HG02852 (cell line): ENCODE data around the gene ZRANB1.
A peak's percentile ranks its signal among the peaks of the same experiment; 100 is the strongest.

ENCODE experiments used
- ATAC-seq: cut with Tn5 transposase; IDR thresholded peaks from one replicate; pipeline ENCODE4 v1.9.1; 2021; ENCODE audit warnings: mild to moderate bottlenecking, moderate library complexity; ENCODE audit not compliant: unreplicated experiment

The ZRANB1 gene

DNA sequence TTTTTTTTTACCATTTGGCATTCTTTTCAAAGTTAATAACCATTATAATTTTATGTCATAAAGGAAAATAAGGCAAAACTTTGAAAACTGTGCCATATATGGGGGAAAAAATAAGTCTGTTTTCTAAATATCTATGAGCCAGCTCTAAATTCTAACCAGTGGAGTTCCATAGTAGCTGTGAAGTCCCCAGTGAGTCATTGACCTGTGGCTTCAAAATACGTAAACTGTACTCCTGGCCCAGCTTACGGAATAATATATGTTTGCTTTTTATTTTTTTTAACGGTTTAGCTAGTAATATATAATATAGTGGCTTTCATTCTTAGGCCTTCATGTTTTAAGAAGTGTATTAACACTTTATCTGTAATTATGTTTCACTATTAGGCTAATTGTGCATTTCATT lies 20.5 kb downstream of the ZRANB1 start:
- ATAC-seq, result no peak

DNA sequence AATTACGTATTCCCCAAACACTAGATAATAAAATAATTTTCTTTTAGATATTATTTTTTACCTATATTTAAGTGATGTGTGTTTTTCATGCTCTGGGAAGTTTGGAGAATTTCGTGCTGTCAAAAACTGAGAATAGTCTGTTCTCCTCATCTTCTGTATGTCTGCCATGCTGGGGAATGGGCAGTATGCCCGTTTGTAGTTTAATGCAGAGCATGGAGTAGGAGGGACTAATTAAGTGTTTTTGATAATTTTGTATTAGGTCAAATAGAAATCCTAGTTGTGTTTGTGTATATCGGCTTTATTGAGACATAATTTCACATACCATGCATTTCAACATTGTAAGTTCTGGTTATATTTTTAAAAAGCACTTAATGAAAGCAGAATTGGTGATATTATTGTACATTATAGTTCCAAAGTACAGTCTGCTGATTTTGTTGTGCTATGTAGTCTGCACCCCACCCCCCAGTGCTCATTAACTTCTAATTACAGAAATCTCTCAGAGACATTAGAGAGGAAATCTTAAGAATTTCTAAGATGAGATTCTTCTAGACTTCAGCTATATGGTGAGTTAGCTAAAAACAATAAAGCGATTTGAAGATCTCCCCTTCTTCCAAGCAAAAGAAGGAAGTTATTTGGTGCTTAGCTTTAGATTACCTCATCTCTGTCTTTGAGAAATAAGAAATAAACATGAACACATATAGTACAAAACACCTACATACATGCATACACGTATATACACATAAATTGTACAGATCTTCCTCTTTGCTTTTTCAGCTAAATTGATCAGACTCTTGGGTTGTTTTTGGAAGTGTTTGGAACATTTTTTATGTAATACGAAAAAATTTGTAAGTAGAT lies 22.2 kb downstream of the ZRANB1 start:
- ATAC-seq, result no peak

DNA sequence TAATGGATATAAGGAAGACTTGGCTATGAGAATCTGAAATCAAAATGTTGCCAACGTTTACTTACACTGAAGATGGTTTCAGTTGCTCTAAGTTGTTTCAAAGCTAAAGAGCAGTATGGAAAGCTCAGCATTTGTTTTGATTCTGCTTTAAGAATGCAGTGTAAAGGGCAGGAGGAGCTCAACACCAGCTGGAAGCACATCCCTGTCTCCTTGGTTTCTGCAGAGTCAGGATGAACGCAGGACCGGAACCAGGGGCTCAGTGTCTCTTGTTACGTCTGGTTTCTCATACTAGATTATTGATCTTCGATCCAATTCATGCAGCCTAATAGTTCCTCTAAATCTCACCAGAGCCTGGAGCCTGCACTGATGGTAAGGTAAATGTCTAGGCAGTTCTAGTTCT lies 24.1 kb downstream of the ZRANB1 start:
- ATAC-seq, result no peak

DNA sequence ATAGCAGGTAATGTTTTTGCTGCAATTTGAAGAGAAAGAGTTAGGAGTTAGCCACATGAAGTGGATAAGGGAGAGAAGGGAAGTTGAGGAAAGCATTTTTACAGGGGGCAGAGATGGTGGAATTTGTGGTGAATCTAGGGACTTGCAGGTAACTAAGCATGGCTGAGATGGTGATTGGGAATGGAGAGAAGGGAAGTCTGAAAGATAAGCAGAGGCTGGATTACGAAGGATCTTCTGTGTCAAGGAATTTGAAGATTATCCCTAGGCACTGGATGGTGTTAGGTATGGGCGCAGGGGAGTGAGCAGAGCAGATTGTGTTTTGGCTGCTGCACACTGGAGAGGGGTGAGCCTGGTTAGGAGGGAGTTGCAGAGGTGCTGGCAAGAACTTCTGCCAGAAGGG lies 25.3 kb downstream of the ZRANB1 start:
- ATAC-seq, result no peak

DNA sequence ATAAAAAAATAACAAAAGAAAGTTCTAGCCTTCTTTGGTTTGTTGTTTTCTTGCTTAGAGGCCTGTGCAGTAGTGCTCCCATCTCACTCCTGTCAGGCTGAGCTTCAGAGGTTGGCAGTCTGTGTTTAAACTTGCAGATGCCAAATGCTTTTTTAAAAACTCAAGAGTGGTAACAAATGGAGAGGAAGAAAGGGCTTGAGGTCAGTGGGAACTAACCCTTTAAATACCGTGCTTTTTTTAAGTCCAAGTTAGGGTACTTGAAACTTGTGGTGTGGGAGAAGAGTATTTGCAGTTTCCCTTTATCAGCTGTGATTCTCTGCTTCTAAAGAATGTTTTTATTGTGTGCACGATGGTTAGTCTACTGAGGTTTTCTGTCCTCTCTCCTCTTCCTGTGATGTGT lies 29.4 kb downstream of the ZRANB1 start:
- peak; percentile 72 for ATAC-seq

DNA sequence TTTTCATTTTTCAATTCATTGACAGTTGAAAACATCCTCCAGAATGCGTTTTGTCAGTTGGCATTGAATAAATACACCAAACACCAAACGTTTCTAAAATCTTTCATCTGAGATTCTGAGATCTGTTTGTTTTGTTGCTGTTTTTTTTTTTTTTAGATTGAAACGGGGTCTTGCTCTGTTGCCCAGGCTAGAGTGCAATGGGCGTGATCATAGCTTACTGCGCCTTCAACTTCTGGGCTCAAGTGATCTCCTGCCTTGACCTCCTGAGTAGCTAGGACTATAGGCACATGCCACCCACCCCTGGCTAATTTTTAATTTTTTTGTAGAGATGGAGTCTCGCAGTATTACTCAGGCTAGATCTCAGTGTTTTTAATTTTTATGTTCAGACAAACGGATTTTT lies 30.7 kb downstream of the ZRANB1 start:
- no peak for ATAC-seq

DNA sequence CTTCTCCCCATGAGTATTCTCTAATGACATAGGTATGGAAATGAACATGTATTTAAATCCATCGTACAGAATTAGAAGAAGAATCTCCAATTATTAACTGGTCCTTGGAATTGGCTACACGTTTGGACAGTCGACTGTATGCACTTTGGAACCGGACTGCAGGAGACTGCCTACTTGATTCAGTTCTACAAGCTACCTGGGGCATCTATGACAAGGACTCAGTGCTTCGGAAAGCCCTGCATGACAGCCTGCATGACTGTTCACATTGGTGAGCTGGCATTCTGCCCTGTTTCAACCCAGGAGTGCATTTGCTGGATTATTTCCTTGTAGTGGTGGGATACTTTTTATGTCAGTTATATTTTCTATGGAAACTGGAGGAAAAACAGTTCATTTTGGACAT lies 32.2 kb downstream of the ZRANB1 start:
- ATAC-seq, result no peak

DNA sequence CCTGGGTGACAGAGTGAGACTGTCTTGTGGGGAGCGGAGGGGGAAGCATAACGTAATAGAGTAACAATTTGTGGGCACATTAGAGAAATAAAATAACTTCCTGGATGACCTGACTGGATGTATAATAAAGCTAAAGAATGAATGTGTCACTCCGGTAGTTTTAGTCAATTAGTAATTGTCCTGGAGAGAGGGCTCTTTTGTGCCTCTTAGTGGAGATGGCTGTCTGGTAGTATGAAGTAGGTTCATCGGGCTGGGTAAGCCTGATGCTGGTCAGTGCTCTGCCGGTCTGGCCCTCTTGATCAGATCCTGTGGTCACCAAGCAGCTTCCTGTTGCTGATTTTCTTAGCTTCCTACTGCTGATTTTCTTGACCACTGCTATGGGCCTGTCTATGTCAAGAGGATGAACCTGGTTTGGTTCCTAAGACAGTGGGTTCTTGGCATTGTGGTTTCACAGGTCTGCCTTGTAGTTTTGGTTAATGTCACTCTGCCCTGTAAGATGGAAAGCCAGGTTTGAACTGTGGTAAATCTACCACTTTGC lies 34.1 kb downstream of the ZRANB1 start:
- ATAC-seq, result no peak

DNA sequence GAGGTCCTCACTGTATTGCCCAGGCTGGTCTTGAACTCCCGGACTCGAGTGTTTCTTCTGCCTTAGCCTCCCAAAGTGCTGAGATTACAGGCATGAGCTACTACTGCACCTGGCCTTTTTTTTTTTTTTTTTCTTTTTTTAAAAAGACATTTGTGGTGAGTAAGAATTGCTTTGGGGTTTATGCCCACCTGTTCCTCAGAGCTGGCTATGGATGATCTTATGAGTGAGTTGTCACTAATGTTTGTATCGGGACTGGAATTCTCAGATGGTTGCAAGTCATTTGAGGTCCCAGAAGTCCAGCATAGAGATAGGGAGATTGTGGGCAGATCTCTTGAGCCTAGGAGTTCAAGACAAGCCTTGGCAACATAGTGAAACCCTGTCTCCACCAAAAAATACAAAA lies 35.2 kb downstream of the ZRANB1 start:
- ATAC-seq, result no peak

DNA sequence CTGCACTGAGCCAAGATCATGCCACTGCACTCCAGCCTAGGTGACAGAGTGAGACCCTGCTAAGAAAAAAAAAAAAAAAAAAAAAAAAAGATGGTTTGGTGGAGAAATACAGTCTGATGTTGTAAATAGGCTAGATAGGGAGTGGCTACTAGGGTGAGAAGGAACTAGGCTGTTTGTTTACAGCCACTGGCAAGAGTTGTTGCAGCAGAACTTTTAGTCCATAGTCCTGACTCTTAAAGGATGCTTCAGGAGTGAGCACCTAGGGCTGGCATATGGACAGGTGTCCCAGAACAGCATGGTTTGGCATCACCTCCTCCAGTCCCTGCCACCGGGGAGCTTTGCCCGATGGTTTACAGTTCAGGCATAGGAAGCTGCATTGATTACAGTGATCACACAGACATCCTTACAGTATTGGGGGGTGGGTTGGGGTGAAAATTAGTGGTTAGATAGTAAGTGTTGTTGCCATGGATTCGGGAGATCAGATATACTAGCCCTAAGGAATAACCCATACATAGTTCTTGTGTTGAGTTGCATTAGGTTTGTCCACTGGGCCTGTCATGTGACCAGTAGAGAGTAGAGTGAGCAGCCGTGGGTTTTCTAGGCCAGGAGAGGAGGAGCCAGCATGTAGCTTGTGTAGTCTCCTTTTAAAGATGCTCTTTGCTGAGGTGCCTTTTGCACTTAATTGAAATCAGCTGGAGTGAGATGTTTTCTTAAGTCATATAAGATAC lies 35.9 kb downstream of the ZRANB1 start:
- no peak for ATAC-seq

DNA sequence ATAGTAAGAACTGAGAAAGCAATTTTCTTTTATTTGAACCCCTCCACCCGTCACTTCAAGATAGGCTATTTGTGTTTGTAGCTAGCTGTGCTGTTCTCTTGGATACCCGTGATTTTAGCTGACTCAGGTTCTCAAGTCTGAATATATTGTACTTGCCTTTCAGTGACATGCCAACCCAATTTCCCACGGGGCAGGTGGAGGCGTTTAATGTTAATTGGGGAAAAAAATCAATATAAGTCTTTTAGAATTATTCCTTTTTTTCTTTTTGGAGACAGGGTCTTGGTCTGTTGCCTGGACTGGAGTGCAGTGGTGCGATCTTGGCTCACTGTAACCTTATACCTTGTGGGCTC lies 36.4 kb downstream of the ZRANB1 start:
- ATAC-seq, result no peak

DNA sequence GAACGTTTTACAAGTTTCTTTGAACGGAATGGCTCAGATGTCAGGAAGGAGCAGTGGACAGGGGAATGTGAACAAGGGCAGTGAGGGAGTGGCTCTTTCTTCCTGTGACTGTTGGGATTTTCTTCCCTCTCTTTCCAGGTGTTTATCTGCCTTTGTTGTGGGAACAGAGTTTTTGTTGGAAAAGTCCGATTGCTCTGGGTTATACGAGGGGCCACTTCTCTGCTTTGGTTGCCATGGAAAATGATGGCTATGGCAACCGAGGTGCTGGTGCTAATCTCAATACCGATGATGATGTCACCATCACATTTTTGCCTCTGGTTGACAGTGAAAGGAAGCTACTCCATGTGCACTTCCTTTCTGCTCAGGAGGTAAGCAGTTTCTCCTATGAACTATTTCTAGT lies 41.4 kb downstream of the ZRANB1 start:
- no peak for ATAC-seq

DNA sequence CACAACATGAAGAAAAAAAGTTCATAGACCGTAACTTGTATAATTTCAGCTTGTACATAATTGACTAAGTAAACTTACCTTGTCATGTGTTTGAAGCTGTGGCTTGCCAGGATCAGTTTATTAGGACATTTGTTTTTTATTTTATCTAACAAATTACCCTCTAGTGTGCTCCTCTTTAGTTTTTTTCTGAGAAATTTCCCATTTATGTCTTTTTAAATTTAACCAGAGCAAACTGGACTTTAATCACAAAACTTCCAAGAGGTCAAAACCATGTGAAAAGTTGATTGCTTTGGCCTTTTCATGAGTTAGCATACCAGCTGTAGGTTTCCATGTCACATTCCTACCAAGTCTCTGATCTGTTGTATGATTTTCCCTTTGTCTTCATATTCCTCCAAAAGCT lies 42.5 kb downstream of the ZRANB1 start:
- ATAC-seq, result no peak

DNA sequence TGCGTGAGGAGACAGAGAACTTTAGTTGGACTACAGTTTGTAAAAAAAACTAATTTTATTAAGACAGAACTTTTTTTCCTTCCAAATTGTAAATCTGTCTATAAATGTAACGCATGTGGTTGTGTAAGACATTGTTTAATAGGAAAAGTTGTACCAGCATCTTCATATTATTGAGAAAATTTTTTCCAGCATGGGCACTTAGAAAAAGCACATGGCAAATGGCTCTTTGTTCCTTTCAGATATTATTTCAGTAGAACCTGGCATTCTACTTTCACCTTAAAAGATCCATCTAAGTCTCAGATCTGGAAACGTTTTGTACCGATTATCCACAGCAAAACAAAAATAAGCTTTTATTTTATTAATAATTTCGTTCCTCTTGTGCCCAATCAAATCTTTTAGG lies 43.2 kb downstream of the ZRANB1 start:
- no peak for ATAC-seq

DNA sequence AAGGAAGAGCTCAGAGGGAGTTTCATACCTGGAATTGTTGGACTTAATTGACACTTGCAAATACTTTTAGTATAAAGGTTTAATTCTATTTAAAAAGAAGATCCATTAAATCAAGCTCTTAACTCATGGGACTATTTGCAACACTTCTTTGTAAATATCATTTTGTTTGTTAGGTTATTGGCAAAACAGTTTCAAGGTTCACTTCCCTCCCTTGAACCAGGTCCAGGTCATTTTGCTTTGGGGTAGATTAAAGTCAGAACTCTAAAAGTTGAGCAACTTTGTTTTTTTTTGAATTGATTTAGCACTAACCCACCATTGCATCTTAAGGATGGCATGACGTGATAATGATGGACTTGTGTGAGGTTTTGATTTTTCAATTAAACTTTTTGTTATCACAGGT lies 45.9 kb downstream of the ZRANB1 start:
- no peak for ATAC-seq

DNA sequence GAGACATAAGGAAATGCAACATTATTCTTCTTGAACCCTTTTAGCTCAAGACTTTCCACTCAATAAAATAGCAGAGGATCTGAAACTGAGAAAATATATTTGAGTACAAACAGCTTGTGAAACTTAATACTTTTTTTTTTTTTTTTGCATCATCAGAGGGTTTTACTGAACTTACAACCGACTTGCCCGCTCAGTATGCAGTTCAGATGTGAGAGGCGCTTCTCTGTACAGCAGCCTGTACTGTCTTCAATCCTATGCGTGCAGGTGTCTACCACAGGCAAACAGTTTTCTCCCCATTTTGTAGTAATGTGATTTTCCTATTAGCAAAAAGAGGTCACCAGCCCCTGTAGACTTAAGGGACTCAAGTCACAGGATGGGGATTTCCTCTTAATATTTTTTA lies 46.8 kb downstream of the ZRANB1 start:
- ATAC-seq, result peak; percentile 54

DNA sequence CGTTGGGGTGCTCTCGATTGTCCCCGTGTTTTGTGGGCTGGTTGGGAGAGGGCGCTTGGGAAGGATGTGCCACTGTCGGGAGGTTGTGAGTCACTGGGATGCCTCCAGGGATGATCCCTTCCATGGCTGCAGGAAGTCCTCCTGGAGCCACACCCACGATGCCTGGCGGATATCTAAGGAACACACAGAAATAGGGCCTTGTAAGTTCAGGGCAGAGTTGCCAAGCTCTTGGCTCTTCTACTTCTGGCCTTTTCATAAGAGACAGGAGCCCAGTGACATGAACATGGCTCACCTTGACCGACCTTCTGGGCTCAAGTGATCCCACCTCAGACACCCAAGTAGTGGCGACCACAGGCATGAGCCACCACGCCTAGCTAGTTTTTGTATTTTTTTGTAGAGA lies 47.6 kb downstream of the ZRANB1 start:
- ATAC-seq, result no peak

DNA sequence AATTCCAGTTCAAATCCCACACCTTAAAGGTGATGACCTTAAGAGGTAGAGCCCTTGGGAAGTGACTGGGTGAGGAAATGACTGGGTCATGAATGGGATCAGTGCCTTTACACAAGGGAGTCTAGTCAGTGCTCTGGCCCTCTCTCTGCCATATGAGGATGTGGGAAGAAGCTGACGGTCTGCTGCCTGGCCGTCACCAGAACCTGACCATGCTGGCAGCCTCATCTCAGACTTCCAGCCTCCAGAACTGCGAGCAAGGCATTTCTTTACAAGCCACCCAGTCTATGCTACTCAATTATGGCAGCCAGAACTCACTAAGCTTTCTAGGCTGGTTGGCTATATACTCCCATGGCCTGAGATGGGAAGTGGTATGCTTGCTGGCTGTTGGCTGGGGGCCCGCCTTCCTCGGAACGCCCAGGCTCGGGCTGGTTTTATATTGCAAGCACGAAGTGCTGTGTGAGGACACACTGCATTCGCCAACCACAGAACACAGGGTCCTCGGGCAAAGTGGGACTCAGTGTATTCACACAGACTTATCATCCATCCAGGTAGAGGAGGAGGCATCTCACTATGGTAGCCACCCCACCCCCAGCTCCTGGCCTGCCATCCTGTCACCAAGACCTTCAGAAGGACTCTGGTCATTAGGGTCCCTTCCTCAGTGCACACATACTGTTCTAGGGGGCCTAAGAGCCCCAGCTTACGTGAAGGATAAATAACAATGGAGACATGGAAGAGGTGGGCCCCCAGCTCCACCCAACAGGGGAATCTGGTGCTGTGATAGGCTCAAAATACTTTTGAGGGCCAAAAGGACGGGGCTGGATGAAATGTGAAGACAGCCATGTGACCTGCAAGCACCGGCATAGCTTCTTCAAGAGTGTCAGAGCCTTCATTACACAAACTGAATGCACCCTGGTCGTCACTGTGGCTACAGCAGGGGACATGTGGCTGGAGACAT lies 49.0 kb downstream of the ZRANB1 start:
- no peak for ATAC-seq

DNA sequence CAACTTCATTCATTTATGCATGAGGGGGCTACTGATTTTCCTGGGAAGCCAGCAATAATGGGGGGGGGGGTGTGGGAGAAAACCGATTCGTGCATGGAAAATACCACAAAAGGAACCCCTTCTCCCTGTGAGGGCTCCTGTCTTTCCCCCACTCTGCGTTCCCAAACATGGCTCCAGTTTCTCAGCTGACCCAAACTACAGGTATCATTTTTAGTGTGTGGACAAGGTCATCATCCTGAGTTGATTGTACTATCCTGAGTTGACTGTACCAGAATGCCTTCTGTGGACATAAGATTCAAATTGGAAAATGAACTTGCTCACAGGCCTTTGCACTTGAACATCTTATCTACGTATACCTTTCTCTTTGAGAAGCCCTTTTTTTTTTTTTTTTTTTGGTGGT lies 49.9 kb downstream of the ZRANB1 start:
- ATAC-seq, result no peak

DNA sequence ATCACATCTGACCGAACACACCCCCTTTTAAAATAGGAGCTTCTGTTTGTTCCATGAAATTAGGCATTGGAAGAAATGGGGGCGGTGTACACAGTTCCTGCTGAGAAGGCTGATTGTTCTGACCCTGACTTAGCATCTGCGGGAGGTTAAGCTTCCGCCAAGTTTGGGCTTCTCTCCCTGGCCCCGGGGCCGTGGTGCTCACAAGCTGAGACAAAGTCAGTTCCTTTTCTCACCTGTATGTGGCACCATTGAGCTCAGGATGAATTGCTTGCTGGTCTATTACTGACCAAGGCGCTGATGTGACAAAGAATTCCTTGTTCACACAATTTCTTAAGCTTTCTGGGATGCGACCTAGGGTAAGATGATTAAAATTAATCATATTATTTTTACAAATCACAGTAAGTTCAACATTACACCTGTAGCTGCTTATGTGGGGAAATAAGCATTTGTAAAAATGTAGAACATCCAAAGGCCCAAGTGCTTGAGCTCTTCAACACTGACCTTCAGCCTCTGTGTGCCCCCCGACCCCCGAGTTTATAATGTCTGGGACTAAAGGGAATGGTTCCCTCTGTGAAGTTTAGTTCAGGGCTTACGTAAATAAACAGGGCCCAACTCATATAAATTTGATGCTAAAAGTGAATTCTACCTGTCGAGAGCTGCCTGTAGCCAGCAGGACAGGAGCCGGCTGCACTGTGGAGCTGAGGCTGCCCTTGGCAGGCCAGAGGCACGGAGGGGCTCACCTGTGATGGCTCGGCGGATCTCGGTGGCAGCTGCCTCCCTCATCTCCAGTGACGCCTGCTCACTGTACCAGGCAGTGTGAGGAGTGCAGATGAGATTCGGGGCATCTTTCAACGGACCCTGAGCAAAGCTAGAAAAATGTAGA lies 50.8 kb downstream of the ZRANB1 start:
- peak; percentile 52 for ATAC-seq
